ENCODE measurements around the gene ARHGAP12.

ARHGAP12 gene

DNA sequence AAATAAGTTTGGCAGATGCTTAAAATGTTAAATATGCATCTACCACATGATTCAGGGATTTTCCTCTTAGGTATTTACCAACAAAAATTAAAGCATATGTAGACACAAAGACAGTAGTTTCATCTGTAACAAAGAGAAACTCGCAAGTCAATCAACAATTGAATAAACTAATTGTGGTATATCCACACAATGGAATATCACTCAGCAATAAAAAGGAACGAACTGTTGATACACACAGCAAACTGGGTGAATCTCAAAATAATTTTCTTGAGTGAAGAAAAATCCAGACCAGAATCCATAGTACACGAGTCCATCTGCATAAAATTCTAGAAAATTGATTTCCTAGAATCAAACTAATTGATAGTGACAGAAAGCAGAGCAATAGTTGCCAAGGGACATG is 5.2 kb downstream of the ARHGAP12 start:
- Histone ChIP-seq H3K27me3 (ENCODE audit: insufficient read depth, low read length) (no peaks in the 10 kb centered on the region), H3K9me3 (ENCODE audit: insufficient read depth, low read depth, low read length) (0 out of 2 replicates have a peak, but pooled peaks cover 5% of the 10 kb centered on the region), H3K9ac (ENCODE audit: low read depth, low read length) (no peak overlapping the region), H3K4me1 (ENCODE audit: insufficient read depth, low read length) (peaks cover 19% of the 10 kb centered on the region), H3K4me3 (ENCODE audit: low read length) (no peak overlapping the region), H3K36me3 (ENCODE audit: insufficient read depth, low read length) (0 out of 2 replicates have a peak, but pooled peaks cover 5% of the 10 kb centered on the region), H3K27ac (ENCODE audit: low read depth, low read length) (no peak overlapping the region)
- WGBS = 95% methylated on average over 3 of the region's 3 CpGs

- no peak overlapping the region for H3K27ac ChIP-seq (ENCODE audit: low read depth, low read length)
- no peaks in the 10 kb centered on the region for H3K27me3 ChIP-seq (ENCODE audit: insufficient read depth, low read length)
- WGBS = 80% methylated on average over 4 of the region's 4 CpGs
- no peak overlapping the region for H3K9ac ChIP-seq (ENCODE audit: low read depth, low read length)
- no peak overlapping the region for H3K4me3 ChIP-seq (ENCODE audit: low read length)
- peaks cover 8% of the 10 kb centered on the region for H3K4me1 ChIP-seq (ENCODE audit: insufficient read depth, low read length)
- 0 out of 2 replicates have a peak, but pooled peaks cover 5% of the 10 kb centered on the region for H3K36me3 ChIP-seq (ENCODE audit: insufficient read depth, low read length)
- 0 out of 2 replicates have a peak, but pooled peaks cover 5% of the 10 kb centered on the region for H3K9me3 ChIP-seq (ENCODE audit: insufficient read depth, low read depth, low read length)
These were observed 7.6 kb downstream of the ARHGAP12 start for GRCh38 chr10:31921031-31921430.

- 100% methylated on average over 1 of the region's 2 CpGs for WGBS
- Histone ChIP-seq H3K9me3 (ENCODE audit: insufficient read depth, low read depth, low read length) (0 out of 2 replicates have a peak, but pooled peaks cover 5% of the 10 kb centered on the region), H3K36me3 (ENCODE audit: insufficient read depth, low read length) (0 out of 2 replicates have a peak, but pooled peaks cover 5% of the 10 kb centered on the region), H3K27me3 (ENCODE audit: insufficient read depth, low read length) (no peaks in the 10 kb centered on the region), H3K4me1 (ENCODE audit: insufficient read depth, low read length) (peaks cover 4% of the 10 kb centered on the region; the same call in 1 of the 2 replicates), H3K4me3 (ENCODE audit: low read length) (no peak overlapping the region), H3K9ac (ENCODE audit: low read depth, low read length) (no peak overlapping the region), H3K27ac (ENCODE audit: low read depth, low read length) (no peak overlapping the region)
These were observed 8.1 kb downstream of the ARHGAP12 start for GRCh38 chr10:31920538-31920937.

DNA sequence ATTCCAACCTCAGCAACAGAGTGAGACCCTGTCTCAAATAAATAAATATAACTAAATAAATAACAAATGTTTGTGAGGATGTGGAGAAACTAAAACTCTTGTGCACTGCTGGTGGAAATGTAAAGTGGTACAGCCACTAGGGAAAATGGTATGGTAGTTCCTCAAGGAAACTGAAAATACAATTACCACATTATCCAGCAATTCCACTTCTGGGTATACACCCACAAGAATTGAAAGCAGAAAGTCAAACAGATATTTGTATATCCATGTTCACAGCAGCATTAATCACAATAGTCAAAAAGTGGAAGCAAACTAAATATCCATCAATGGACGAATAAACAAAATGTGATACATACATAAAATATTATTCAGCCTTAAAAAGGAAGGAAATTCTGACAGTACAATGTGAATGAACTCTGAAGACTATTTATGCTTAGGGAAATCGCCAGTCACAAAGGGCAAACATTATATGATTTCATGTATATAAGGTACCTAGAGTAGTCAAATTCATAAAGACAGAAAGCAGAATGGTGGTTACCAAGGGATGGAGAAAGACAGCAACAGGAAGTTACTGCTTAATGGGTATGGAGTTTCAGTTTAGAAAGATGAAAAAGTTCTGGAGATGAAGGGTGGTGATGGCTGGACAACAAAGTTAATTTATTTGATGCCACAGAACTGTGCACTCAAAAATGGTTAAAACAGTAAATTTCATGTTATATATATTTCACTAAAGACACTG is 9.8 kb downstream of the ARHGAP12 start:
- Histone ChIP-seq H3K36me3 (ENCODE audit: insufficient read depth, low read length) (0 out of 2 replicates have a peak, but pooled peaks cover 5% of the 10 kb centered on the region), H3K27ac (ENCODE audit: low read depth, low read length) (no peak overlapping the region), H3K4me1 (ENCODE audit: insufficient read depth, low read length) (peaks cover 6% of the 10 kb centered on the region), H3K27me3 (ENCODE audit: insufficient read depth, low read length) (no peaks in the 10 kb centered on the region), H3K4me3 (ENCODE audit: low read length) (no peak overlapping the region), H3K9me3 (ENCODE audit: insufficient read depth, low read depth, low read length) (0 out of 2 replicates have a peak, but pooled peaks cover 4% of the 10 kb centered on the region), H3K9ac (ENCODE audit: low read depth, low read length) (no peak overlapping the region)
- WGBS = 94% methylated on average over 1 of the region's 2 CpGs

DNA sequence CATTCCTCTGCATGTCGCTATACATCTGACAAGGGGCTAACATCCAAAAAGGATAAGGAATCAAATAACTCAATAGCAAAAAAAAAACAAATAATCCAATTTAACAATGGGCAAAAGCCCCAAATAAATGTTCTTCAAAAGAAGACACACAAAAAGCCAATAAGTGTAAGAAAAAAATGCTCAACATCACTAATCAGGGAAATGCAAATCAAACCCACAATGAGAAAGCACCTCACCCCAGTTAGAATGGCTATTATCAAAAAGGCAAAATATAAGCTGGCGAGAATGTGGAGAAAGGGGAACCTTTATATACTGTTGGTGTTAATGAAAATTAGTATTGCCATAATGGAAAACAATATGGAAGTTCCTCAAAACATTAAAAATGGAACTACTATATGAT is 14.3 kb downstream of the ARHGAP12 start:
- no peaks in the 10 kb centered on the region for H3K27me3 ChIP-seq (ENCODE audit: insufficient read depth, low read length)
- H3K36me3 ChIP-seq (ENCODE audit: insufficient read depth, low read length) = no peaks in the 10 kb centered on the region
- H3K4me3 ChIP-seq (ENCODE audit: low read length) = no peak overlapping the region
- no peak overlapping the region for H3K9ac ChIP-seq (ENCODE audit: low read depth, low read length)
- H3K27ac ChIP-seq (ENCODE audit: low read depth, low read length) = no peak overlapping the region
- H3K9me3 ChIP-seq (ENCODE audit: insufficient read depth, low read depth, low read length) = no peaks in the 10 kb centered on the region
- 90% methylated on average over 2 of the region's 2 CpGs for WGBS
- H3K4me1 ChIP-seq (ENCODE audit: insufficient read depth, low read length) = peaks cover 27% of the 10 kb centered on the region

DNA sequence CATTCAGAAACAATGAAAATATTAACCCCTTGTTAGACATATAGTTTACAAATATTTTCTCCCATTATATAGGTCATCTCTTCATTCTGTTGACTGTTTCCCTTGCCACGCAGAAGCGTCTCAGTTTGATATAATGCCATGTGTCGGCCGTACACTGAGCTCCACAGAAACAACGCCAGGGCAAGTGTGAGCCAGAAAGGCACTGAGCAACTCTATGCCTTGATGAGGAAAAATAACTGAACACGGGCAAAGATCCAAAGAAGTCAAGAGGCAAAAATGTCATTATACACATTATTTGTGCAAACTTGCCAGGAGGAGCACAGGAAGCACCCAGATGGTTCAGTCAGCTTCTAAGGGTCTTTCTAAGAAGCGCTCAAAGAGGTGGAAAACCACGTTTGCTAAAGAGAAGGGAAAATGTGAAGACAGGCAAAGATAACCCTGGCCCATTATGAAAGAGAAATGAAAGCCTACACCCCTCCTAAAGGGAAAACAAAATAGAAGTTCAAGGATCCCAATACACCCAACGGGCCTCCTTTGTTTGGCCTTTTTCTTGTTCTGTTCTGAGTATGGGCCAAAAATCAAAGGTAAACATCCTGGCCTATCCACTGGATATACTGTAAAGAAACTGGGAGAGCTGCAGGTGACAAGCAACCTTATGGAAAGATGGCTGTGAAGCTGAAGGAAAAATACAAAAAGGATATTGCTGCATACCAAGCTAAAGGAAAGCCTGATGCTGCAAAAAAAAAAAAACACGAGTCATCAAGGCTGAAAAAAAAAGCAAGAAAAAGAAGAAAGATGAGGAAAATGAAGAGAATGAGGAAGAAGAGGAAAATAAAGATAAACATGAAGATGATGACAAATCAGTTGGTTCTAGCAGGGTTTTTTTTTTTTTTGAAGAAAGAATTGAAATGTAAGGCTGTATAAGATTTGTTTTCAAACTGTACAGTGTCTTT is 15.5 kb downstream of the ARHGAP12 start:
- H3K4me1 ChIP-seq (ENCODE audit: insufficient read depth, low read length) = peaks cover 27% of the 10 kb centered on the region
- no peak overlapping the region for H3K9ac ChIP-seq (ENCODE audit: low read depth, low read length)
- peaks cover 11% of the 10 kb centered on the region for H3K36me3 ChIP-seq (ENCODE audit: insufficient read depth, low read length)
- H3K27ac ChIP-seq (ENCODE audit: low read depth, low read length) = no peak overlapping the region
- no peak overlapping the region for H3K4me3 ChIP-seq (ENCODE audit: low read length)
- H3K27me3 ChIP-seq (ENCODE audit: insufficient read depth, low read length) = no peaks in the 10 kb centered on the region
- WGBS = 83% methylated on average over 10 of the region's 10 CpGs
- no peaks in the 10 kb centered on the region for H3K9me3 ChIP-seq (ENCODE audit: insufficient read depth, low read depth, low read length)

- H3K36me3 ChIP-seq (ENCODE audit: insufficient read depth, low read length) = peaks cover 19% of the 10 kb centered on the region
- no peak overlapping the region for H3K27ac ChIP-seq (ENCODE audit: low read depth, low read length)
- 60% methylated on average over 2 of the region's 2 CpGs for WGBS
- no peaks in the 10 kb centered on the region for H3K9me3 ChIP-seq (ENCODE audit: insufficient read depth, low read depth, low read length)
- H3K9ac ChIP-seq (ENCODE audit: low read depth, low read length) = no peak overlapping the region
- no peaks in the 10 kb centered on the region for H3K27me3 ChIP-seq (ENCODE audit: insufficient read depth, low read length)
- no peak overlapping the region for H3K4me3 ChIP-seq (ENCODE audit: low read length)
- peaks cover 27% of the 10 kb centered on the region for H3K4me1 ChIP-seq (ENCODE audit: insufficient read depth, low read length)
These were observed 16.3 kb downstream of the ARHGAP12 start for GRCh38 chr10:31912289-31912688.

GRCh38 chr10:31910016-31910415 is 18.6 kb downstream of the ARHGAP12 start:
- H3K9ac ChIP-seq (ENCODE audit: low read depth, low read length) = no peak overlapping the region
- H3K4me1 ChIP-seq (ENCODE audit: insufficient read depth, low read length) = peaks cover 27% of the 10 kb centered on the region
- H3K27ac ChIP-seq (ENCODE audit: low read depth, low read length) = no peak overlapping the region
- no peaks in the 10 kb centered on the region for H3K9me3 ChIP-seq (ENCODE audit: insufficient read depth, low read depth, low read length)
- no peaks in the 10 kb centered on the region for H3K27me3 ChIP-seq (ENCODE audit: insufficient read depth, low read length)
- H3K36me3 ChIP-seq (ENCODE audit: insufficient read depth, low read length) = peaks cover 33% of the 10 kb centered on the region
- H3K4me3 ChIP-seq (ENCODE audit: low read length) = no peak overlapping the region
- WGBS = 89% methylated on average over 3 of the region's 3 CpGs

- 93% methylated on average over 7 of the region's 7 CpGs for WGBS
- H3K4me1 ChIP-seq (ENCODE audit: insufficient read depth, low read length) = peaks cover 15% of the 10 kb centered on the region
- H3K4me3 ChIP-seq (ENCODE audit: low read length) = no peak overlapping the region
- H3K9ac ChIP-seq (ENCODE audit: low read depth, low read length) = no peak overlapping the region
- H3K36me3 ChIP-seq (ENCODE audit: insufficient read depth, low read length) = peaks cover 33% of the 10 kb centered on the region
- no peaks in the 10 kb centered on the region for H3K27me3 ChIP-seq (ENCODE audit: insufficient read depth, low read length)
- H3K27ac ChIP-seq (ENCODE audit: low read depth, low read length) = no peak overlapping the region
- H3K9me3 ChIP-seq (ENCODE audit: insufficient read depth, low read depth, low read length) = no peaks in the 10 kb centered on the region
These were observed 20.5 kb downstream of the ARHGAP12 start for GRCh38 chr10:31908157-31908556.

- no peak overlapping the region for H3K4me3 ChIP-seq (ENCODE audit: low read length)
- H3K27me3 ChIP-seq (ENCODE audit: insufficient read depth, low read length) = no peaks in the 10 kb centered on the region
- 92% methylated on average over 4 of the region's 5 CpGs for WGBS
- H3K4me1 ChIP-seq (ENCODE audit: insufficient read depth, low read length) = no peaks in the 10 kb centered on the region
- H3K36me3 ChIP-seq (ENCODE audit: insufficient read depth, low read length) = peaks cover 40% of the 10 kb centered on the region
- peaks cover 8% of the 10 kb centered on the region; the same call in 1 of the 2 replicates for H3K9me3 ChIP-seq (ENCODE audit: insufficient read depth, low read depth, low read length)
- no peak overlapping the region for H3K9ac ChIP-seq (ENCODE audit: low read depth, low read length)
- H3K27ac ChIP-seq (ENCODE audit: low read depth, low read length) = no peak overlapping the region
These were observed 22.6 kb downstream of the ARHGAP12 start for GRCh38 chr10:31906039-31906438.

GRCh38 chr10:31905586-31905985 is 23.0 kb downstream of the ARHGAP12 start:
- H3K27ac ChIP-seq (ENCODE audit: low read depth, low read length) = no peak overlapping the region
- peaks cover 40% of the 10 kb centered on the region for H3K36me3 ChIP-seq (ENCODE audit: insufficient read depth, low read length)
- no peaks in the 10 kb centered on the region for H3K4me1 ChIP-seq (ENCODE audit: insufficient read depth, low read length)
- H3K27me3 ChIP-seq (ENCODE audit: insufficient read depth, low read length) = no peaks in the 10 kb centered on the region
- no peak overlapping the region for H3K4me3 ChIP-seq (ENCODE audit: low read length)
- H3K9ac ChIP-seq (ENCODE audit: low read depth, low read length) = no peak overlapping the region
- 95% methylated on average over 1 of the region's 1 CpG for WGBS
- H3K9me3 ChIP-seq (ENCODE audit: insufficient read depth, low read depth, low read length) = peaks cover 8% of the 10 kb centered on the region; the same call in 1 of the 2 replicates
